ENCODE results near the gene ALKBH3. TPM values are rescaled to one million over a fixed set of nuclear protein-coding genes. Genes with fewer than 3 reads are reported as not detected.

ALKBH3 gene
- total RNA-seq, 1 experiment from 2014 or later, result 36.7 TPM

DNA sequence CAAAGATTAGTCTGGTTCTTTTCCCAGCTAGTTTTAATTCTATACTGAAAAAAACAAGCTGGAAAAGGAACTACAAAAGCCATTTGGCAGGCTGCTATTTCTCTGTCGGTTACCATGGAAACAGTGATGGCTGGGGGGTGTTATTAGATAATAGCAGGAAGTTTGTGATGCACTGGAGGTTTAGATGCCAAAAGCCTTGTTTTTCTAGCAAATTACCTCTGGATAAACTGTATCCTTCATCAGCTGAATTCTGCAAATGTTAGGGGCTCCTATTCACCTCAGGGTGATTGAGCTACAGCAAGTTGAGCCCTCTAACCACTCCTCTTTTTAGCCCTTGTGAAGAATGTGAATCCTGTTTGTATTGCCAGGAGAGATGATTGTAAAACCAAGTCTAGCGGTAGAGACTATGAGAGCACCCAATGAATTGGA is 25.2 kb downstream of the ALKBH3 start:
- Histone ChIP-seq H3K9me3 (ENCODE audit: control insufficient read depth in 1 of 2, insufficient read depth in 1 of 2, low read depth in 1 of 2, low read length in 2 of 2) (no peaks in the 10 kb centered on the region), H2AFZ (ENCODE audit: low read depth, low read length, poor library complexity, severe bottlenecking) (no peak overlapping the region), H3K9me2 (ENCODE audit: insufficient read depth) (no peaks in the 10 kb centered on the region), H3K4me1 (ENCODE audit: control insufficient read depth in 1 of 2, insufficient read depth in 2 of 2, low read length in 2 of 2) (no peaks in the 10 kb centered on the region), H4K20me1 (ENCODE audit: insufficient read depth) (no peaks in the 10 kb centered on the region), H3K79me2 (ENCODE audit: insufficient read depth, low read length) (no peaks in the 10 kb centered on the region), H3K27me3 (ENCODE audit: insufficient read depth, low read length) (no peaks in the 10 kb centered on the region), H3K4me3 (replicated peaks in 1 of 2; ENCODE audit: low read depth in 1 of 2, low read length in 2 of 2) (no peak overlapping the region), H3K27ac (ENCODE audit: low read depth, low read length) (no peak overlapping the region), H3K9ac (ENCODE audit: low read length) (no peak overlapping the region), H3K36me3 (ENCODE audit: control insufficient read depth in 1 of 2, insufficient read depth in 2 of 2, low read length in 2 of 2) (peaks cover 4 to 9% of the 10 kb centered on the region in 2 experiments; a peak in 3 of 4 replicates), H3K4me2 (ENCODE audit: low read length) (no peak overlapping the region)
- intact Hi-C loops (cut with micrococcal nuclease), result no loop called here
- ChIA-PET CTCF (interaction anchor here (1.0 kb wide), 1 partner anchor 18 kb away, joined by 3 read pairs; no protein-coding TSS in a partner anchor), POLR2A (no interaction called here), RAD21 (ENCODE audit: low non-redundant PET in 1 of 2, low total read pairs in 2 of 2, uncharacterized antibody in 2 of 2, unreplicated experiment in 2 of 2) (no interaction called here)
- no peak for TF ChIP-seq CBX3 (IDR thresholded peaks at IDR 0.05; ENCODE audit: low read depth)
- TF ChIP-seq SIN3A (IDR thresholded peaks at IDR 0.05; ENCODE audit: low read depth), result no peak
- no peak for TF ChIP-seq RAD21 (IDR thresholded peaks at IDR 0.05; ENCODE audit: low read depth)
- TF ChIP-seq ZBTB33 (IDR thresholded peaks at IDR 0.05; ENCODE audit: extremely low read depth, insufficient replicate concordance, low read length), result no peak
- TF ChIP-seq SP1 (IDR thresholded peaks at IDR 0.05; ENCODE audit: low read depth), result no peak
- TF ChIP-seq CEBPB (IDR thresholded peaks at IDR 0.05; ENCODE audit: low read depth), result no peak
- no peak for TF ChIP-seq EZH2 (IDR thresholded peaks at IDR 0.05)
- TF ChIP-seq POLR2A (IDR thresholded peaks at IDR 0.05; ENCODE audit: borderline replicate concordance, extremely low read depth, insufficient read depth, insufficient read length), result no peak
- no peak for TF ChIP-seq ELF1 (IDR thresholded peaks at IDR 0.05; ENCODE audit: borderline replicate concordance, low read depth)
- TF ChIP-seq ZNF274 (IDR thresholded peaks at IDR 0.05; ENCODE audit: low read depth, low read length), result no peak
- no peak for TF ChIP-seq JUND (IDR thresholded peaks at IDR 0.05)
- TF ChIP-seq EZH2phosphoT487 (IDR thresholded peaks at IDR 0.05; ENCODE audit: borderline replicate concordance), result no peak
- TF ChIP-seq CTCF (IDR thresholded peaks at IDR 0.05 in 2 of 3, conservative IDR thresholded peaks at IDR 0.05 in 1 of 3; ENCODE audit: borderline replicate concordance in 1 of 3, insufficient read depth in 1 of 3, low read depth in 2 of 3, low read length in 2 of 3), result no peak
- TF ChIP-seq MAX (IDR thresholded peaks at IDR 0.05), result no peak
- TF ChIP-seq, protein P1, sequence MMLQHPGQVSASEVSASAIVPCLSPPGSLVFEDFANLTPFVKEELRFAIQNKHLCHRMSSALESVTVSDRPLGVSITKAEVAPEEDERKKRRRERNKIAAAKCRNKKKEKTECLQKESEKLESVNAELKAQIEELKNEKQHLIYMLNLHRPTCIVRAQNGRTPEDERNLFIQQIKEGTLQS (IDR thresholded peaks at IDR 0.05), result no peak
- TF ChIP-seq SRF (IDR thresholded peaks at IDR 0.05; ENCODE audit: low read depth), result no peak
- TF ChIP-seq POLR2AphosphoS5 (IDR thresholded peaks at IDR 0.05; ENCODE audit: low read depth, low read length), result no peak
- no peak for TF ChIP-seq ZFX (IDR thresholded peaks at IDR 0.05)
- TF ChIP-seq FOSL1 (IDR thresholded peaks at IDR 0.05; ENCODE audit: low read depth), result no peak
- TF ChIP-seq, protein P2, sequence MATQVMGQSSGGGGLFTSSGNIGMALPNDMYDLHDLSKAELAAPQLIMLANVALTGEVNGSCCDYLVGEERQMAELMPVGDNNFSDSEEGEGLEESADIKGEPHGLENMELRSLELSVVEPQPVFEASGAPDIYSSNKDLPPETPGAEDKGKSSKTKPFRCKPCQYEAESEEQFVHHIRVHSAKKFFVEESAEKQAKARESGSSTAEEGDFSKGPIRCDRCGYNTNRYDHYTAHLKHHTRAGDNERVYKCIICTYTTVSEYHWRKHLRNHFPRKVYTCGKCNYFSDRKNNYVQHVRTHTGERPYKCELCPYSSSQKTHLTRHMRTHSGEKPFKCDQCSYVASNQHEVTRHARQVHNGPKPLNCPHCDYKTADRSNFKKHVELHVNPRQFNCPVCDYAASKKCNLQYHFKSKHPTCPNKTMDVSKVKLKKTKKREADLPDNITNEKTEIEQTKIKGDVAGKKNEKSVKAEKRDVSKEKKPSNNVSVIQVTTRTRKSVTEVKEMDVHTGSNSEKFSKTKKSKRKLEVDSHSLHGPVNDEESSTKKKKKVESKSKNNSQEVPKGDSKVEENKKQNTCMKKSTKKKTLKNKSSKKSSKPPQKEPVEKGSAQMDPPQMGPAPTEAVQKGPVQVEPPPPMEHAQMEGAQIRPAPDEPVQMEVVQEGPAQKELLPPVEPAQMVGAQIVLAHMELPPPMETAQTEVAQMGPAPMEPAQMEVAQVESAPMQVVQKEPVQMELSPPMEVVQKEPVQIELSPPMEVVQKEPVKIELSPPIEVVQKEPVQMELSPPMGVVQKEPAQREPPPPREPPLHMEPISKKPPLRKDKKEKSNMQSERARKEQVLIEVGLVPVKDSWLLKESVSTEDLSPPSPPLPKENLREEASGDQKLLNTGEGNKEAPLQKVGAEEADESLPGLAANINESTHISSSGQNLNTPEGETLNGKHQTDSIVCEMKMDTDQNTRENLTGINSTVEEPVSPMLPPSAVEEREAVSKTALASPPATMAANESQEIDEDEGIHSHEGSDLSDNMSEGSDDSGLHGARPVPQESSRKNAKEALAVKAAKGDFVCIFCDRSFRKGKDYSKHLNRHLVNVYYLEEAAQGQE (IDR thresholded peaks at IDR 0.05; ENCODE audit: low read depth), result no peak
- ATAC-seq, result no peak
- BruUV-seq (replicated peaks), result no TSS peak
- no peak for DNase-seq (ENCODE audit: low read depth, low spot score)
